ENCODE data around the gene JAZF1.

Gene JAZF1

GRCh38 chr7:28133872-28134271, 46.7 kb downstream of the JAZF1 start:
- no peak for DNase-seq

GRCh38 chr7:28132959-28133870, 47.4 kb downstream of the JAZF1 start:
- DNase-seq: no peak

- DNase-seq: no peak
Measured at GRCh38 chr7:28130277-28130676, 50.3 kb downstream of the JAZF1 start.

- no peak for DNase-seq
Measured at GRCh38 chr7:28128608-28129007, 52.0 kb downstream of the JAZF1 start.

- no peak for DNase-seq
Measured at GRCh38 chr7:28126410-28127041, 54.1 kb downstream of the JAZF1 start.

GRCh38 chr7:28125431-28126409, 54.9 kb downstream of the JAZF1 start:
- DNase-seq: no peak

- no peak for DNase-seq
Measured at GRCh38 chr7:28124413-28124812, 56.2 kb downstream of the JAZF1 start.

GRCh38 chr7:28123752-28124151, 56.8 kb downstream of the JAZF1 start:
- no peak for DNase-seq

- no peak for DNase-seq
Measured at GRCh38 chr7:28121496-28121895, 59.1 kb downstream of the JAZF1 start.

- no peak for DNase-seq
Measured at GRCh38 chr7:28116041-28116440, 64.6 kb downstream of the JAZF1 start.

- DNase-seq: no peak
Measured at GRCh38 chr7:28115261-28115660, 65.3 kb downstream of the JAZF1 start.

GRCh38 chr7:28114056-28114455, 66.5 kb downstream of the JAZF1 start:
- no peak for DNase-seq

- DNase-seq: no peak
Measured at GRCh38 chr7:28112883-28113540, 67.6 kb downstream of the JAZF1 start.

GRCh38 chr7:28112467-28112866, 68.1 kb downstream of the JAZF1 start:
- DNase-seq: no peak

GRCh38 chr7:28112012-28112411, 68.6 kb downstream of the JAZF1 start:
- DNase-seq: no peak

GRCh38 chr7:28110427-28111012, 70.1 kb downstream of the JAZF1 start:
- no peak for DNase-seq

- DNase-seq: no peak
Measured at GRCh38 chr7:28108747-28109146, 71.8 kb downstream of the JAZF1 start.

- DNase-seq: no peak
Measured at GRCh38 chr7:28107960-28108359, 72.6 kb downstream of the JAZF1 start.

GRCh38 chr7:28106321-28106829, 74.2 kb downstream of the JAZF1 start:
- DNase-seq: no peak

- no peak for DNase-seq
Measured at GRCh38 chr7:28105234-28105633, 75.4 kb downstream of the JAZF1 start.

GRCh38 chr7:28104811-28105210, 75.8 kb downstream of the JAZF1 start:
- no peak for DNase-seq

GRCh38 chr7:28104041-28104541, 76.5 kb downstream of the JAZF1 start:
- DNase-seq: no peak
